ENCODE data around the gene ERICH3. TPM values are rescaled to one million over a fixed set of nuclear protein-coding genes. Genes with fewer than 3 reads are reported as not detected.

ERICH3 gene, protein sequence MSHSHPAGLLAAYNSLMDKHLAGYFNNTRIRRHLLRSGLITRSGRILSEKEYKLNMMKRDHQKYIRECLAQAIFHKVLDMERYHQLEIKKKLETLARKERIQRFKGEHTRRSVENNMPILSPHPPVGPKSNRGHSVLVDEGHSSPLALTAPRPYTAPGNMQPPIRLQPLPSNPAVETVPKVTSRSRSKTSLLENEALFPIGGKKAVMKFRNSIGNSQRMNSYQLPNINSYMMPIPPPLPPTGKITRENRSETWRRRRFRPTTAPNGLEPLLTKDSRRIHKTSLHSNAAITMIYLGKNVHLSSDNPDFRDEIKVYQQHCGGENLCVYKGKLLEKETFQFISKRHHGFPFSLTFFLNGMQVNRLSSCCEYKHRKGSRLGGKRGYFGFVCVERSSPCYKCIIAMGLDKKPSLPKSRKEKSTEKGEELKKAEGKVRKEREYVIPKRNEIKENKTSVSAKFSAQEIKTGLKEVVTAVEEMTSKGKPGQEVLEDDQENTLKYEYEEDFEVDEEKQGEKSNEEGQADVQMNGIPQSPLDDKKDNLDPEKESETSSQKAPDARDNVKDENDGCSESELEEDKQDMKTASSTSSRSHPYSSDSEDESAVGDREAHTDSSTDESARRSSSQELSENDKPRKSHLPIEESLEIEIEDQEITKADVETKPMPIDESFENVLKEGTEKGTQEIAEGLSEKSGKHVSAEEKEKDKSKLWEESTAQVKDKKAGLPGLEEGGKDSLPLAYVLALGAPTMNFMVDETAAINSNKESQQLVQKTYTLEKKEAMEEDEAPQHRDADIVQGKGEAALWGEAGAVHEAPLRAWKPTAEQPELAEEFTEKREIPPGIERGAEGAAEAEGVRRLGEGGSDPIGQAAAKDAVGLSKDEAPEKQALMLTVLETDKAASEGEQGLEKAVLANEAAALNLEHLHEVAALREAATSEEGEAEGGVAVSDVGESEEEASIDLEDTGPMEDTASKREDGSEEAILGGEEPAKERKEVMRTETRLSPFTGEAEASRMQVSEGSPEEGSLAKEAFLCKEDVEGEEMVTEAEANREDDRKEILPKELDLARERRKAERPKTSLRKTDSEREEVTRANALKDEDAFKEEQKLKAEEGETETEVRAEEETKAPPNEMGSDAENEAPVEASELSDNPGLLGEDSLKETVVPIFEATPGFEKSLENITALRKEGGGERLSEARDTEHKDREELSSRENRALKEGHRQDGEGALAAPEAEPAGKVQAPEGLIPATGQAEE (N-terminal part only)
- total RNA-seq: 36.9 TPM

GRCh38 chr1:74673351-74674111 is at the start of gene ERICH3:
ERICH3 (minus strand) TSS chr1:74673792; CDS start chr1:74673519, 273 bp downstream.

Other genes starting within 250 kb of the ERICH3 start
- gene LRRC53, start 161.2 kb downstream of the ERICH3 start, total RNA-seq: not detected
- 6.6 TPM for gene CRYZ, start 59.3 kb upstream of the ERICH3 start, total RNA-seq
- gene TYW3, start 59.4 kb upstream of the ERICH3 start, total RNA-seq: 8.5 TPM